Spleen (tissue), 11 donors: ENCODE measurements around the gene RPS6KL1. TPM values are rescaled to one million over a fixed set of nuclear protein-coding genes. Genes with fewer than 3 reads are reported as not detected.

Source experiments
- DNase-seq: peaks from one replicate; pipeline ENCODE4 v3.0.0-alpha.2; 2020
- H3K27ac ChIP-seq, 8 donors: fragments of 200-600 bp; sonication (generic) in 7 of 8; 1 replicate in 4 of 8; 2 replicates in 4 of 8; pipeline versions ENCODE4 v1.5.0 to v1.8.0; 2016 to 2021; ENCODE audit warnings: inconsistent platforms in 4 of 8, mild to moderate bottlenecking in 4 of 8, moderate library complexity in 1 of 8
- H3K27me3 ChIP-seq, 7 donors: fragments of 200-600 bp; sonication (generic) in 6 of 7; replicated peaks in 1 of 7; 1 replicate in 4 of 7; 2 replicates in 3 of 7; pipeline versions ENCODE4 v1.5.0 to v1.8.0; 2016 to 2021; ENCODE audit warnings: inconsistent platforms in 3 of 7, mild to moderate bottlenecking in 1 of 7
- H3K36me3 ChIP-seq, 6 donors: fragments of 200-600 bp; sonication (generic) in 5 of 6; 1 replicate in 4 of 6; 2 replicates in 2 of 6; pipeline versions ENCODE4 v1.5.0 to v1.8.0; 2016 to 2021; ENCODE audit warnings: inconsistent platforms in 2 of 6
- H3K4me1 ChIP-seq, 6 donors: fragments of 200-600 bp; sonication (generic) in 5 of 6; 1 replicate in 3 of 6; 2 replicates in 3 of 6; pipeline versions ENCODE4 v1.5.0 to v1.8.0; 2016 to 2021; ENCODE audit warnings: inconsistent platforms in 3 of 6
- H3K4me3 ChIP-seq, 8 donors: fragments of 200-600 bp; sonication (generic) in 7 of 8; 1 replicate in 4 of 8; 2 replicates in 4 of 8; pipeline versions ENCODE4 v1.5.0 to v1.8.0; 2016 to 2021; ENCODE audit warnings: inconsistent platforms in 4 of 8, mild to moderate bottlenecking in 4 of 8, moderate library complexity in 2 of 8
- H3K9me3 ChIP-seq, 8 donors: fragments of 200-600 bp; sonication (generic) in 7 of 8; 1 replicate in 4 of 8; 2 replicates in 4 of 8; pipeline versions ENCODE4 v1.5.0 to v1.8.0; 2016 to 2021; ENCODE audit warnings: inconsistent platforms in 4 of 8
- CTCF ChIP-seq, 11 experiments: fragments of 200-600 bp in 7 of 11; fragments of 450-650 bp in 4 of 11; sonication (generic) in 4 of 11; IDR thresholded peaks in 8 of 11; conservative IDR thresholded peaks in 3 of 11; 1 replicate in 7 of 11; 2 replicates in 4 of 11; pipeline versions ENCODE4 v1.4.0 to v1.8.0; 2016 to 2021; ENCODE audit warnings: antibody characterized with exemption in 11 of 11, inconsistent platforms in 4 of 11, mild to moderate bottlenecking in 1 of 11
- POLR2A ChIP-seq, 3 donors: fragments of 450-650 bp; IDR thresholded peaks; one replicate each; pipeline ENCODE4 v1.5.1; 2017; ENCODE audit warnings: antibody characterized with exemption in 3 of 3, mild to moderate bottlenecking in 1 of 3
- POLR2AphosphoS5 ChIP-seq, 3 donors: sonication (generic); formaldehyde crosslinking; IDR thresholded peaks; one replicate each; pipeline ENCODE4 v1.5.1; 2017; ENCODE audit warnings: antibody characterized with exemption in 3 of 3
- WGBS, 5 donors: extraction: QIAGEN DNeasy Blood & Tissue Kit in 3 of 5; methylation state at CpG; one replicate each; pipeline versions ENCODE4 v1.1.5 to v1.1.7; 2013 to 2018; 5-methylcytosine and 5-hydroxymethylcytosine counted together
- intact Hi-C: fragments of 100-400 bp; cut with DNase I; formaldehyde crosslinking; loops from one replicate; pipeline ENCODE4 v1.15.0; 2023; ENCODE audit warnings: low total_unique reads
- polyA plus RNA-seq, 3 donors: library from polyadenylated mRNA; stranded (reverse); fragments of 200-250 nt; gene quantifications; one replicate each; pipeline ENCODE4 v1.2.1, GENCODE V29; 2013
- total RNA-seq, 7 donors: library from RNA; depleted of rRNA in 3 of 7; stranded (reverse); fragments of >200 nt in 3 of 7; fragmentation: NEBNext Ultra II Directional in 4 of 7; extraction: Animal tissue kit (Norgen Biotek cat#: 25700) in 4 of 7; gene quantifications; one replicate each; pipeline versions ENCODE4 v1.1.0 to v1.2.1, GENCODE V29; 2016 to 2021
- donor health status: healthy with polysubstance abuse.
- donor health status: DM: no; HTN: no; CAD: no; lungs with moderate emphysema.
- donor health status: DM: no; HTN: no; CAD: no.
- donor health status: Bipolar disorder and iron deficiency.
- donor health status: healthy.
- donor health status: DM: no; HTN: no; CAD: no.
- donor health status: DM: yes; HTN: yes; CAD: no.

RPS6KL1 gene
- total and polyA plus RNA-seq, 10 donors, result 1.7 to 15.7 (median 4.7) TPM

DNA sequence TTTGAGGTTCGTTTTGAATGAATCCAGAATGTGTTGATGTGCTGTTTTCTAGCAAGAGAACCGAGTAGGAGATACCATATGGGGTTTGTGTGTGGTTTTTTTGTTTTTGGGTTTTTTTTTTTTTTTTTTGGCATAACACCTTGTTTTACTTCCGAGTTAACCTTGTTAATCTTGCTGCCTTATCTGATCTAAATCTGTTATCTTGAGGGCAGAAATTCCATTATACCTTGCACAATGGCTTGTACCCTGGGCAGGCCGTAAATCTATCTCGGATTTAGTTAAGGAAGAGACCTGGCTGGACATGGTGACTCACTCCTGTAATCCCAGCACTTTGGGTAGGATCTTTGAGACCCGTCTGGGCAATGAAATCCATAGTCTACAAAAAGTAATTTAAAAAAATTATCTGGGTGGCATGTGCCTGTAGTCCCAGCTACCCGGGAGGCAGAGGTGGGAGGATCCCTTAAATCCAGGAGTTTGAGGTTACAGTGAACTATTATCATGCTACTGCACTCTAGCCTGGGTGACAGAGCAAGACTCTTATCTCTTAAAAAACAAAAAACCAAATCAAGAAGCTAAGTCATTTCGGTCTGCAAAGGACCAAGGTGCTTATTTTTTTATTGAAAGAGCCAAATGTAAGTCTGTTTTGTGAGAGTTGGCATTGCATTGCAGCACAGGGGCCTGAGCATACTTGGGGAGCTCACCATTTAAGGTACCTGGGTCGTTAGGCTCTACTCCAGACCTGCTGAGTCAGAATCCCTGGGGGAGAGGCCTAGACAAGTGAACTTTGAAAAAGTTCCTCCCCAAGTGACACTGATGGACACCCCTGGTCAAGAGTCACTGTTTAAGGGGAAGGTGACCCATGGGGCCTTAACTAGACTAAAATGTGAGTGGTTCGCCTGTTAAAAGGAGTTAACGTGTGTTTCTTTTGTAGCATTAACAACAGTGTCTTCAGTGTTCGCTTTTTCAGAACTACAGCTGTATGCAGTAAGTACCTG, 34.6 kb downstream of the RPS6KL1 start:
- H3K27ac ChIP-seq, result no peak overlapping the region
- no peak for TF ChIP-seq POLR2A (IDR thresholded peaks at IDR 0.05)
- TF ChIP-seq CTCF (IDR thresholded peaks at IDR 0.05 in 8 of 11, conservative IDR thresholded peaks at IDR 0.05 in 3 of 11), result no peak
- TF ChIP-seq POLR2AphosphoS5 (IDR thresholded peaks at IDR 0.05), result no peak
- peaks cover 19 to 75% (median 59%) of the 10 kb centered on the region in 6 donors for H3K4me1 ChIP-seq
- H3K27me3 ChIP-seq, result no peaks in the 10 kb centered on the region
- 76 to 84% (median 77%) methylated on average over 12 of the region's 12 CpGs for WGBS, 5 donors
- intact Hi-C loops, result no loop called here
- peaks cover 3 to 90% (median 47%) of the 10 kb centered on the region in 6 donors for H3K36me3 ChIP-seq
- DNase-seq, result no peak
- H3K4me3 ChIP-seq, result no peak overlapping the region
- H3K9me3 ChIP-seq, result no peaks in the 10 kb centered on the region

DNA sequence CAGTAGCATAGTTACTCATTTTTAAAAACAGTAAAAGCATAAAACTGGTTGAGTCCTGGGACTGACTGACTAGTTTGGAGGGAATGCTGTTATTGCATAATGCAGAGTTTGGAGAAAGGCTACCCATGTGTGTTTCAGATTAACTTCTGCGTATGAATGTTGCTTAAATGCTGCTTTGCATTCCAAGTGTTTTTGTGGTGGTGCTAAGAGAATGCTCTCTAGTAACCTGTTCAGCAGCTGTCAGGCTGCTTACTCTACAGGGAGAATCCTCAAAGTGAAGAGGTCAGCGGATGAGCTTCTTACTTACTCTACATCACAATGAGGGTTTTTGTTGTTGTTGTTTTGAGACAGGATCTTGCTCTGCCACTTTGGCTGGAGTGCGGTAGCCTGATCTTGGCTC, 37.1 kb downstream of the RPS6KL1 start:
- DNase-seq, result no peak
- Histone ChIP-seq H3K4me1 (peaks cover 32 to 75% (median 58%) of the 10 kb centered on the region in 6 donors), H3K27me3 (no peaks in the 10 kb centered on the region), H3K9me3 (no peaks in the 10 kb centered on the region), H3K4me3 (no peak overlapping the region), H3K27ac (no peak overlapping the region), H3K36me3 (peaks cover 3 to 65% (median 23%) of the 10 kb centered on the region in 6 donors)
- TF ChIP-seq POLR2A (IDR thresholded peaks at IDR 0.05), result no peak
- TF ChIP-seq CTCF (IDR thresholded peaks at IDR 0.05 in 8 of 11, conservative IDR thresholded peaks at IDR 0.05 in 3 of 11), result no peak
- TF ChIP-seq POLR2AphosphoS5 (IDR thresholded peaks at IDR 0.05), result no peak
- WGBS, 5 donors, result 86 to 95% (median 91%) methylated on average over 3 of the region's 3 CpGs
- intact Hi-C loops, result no loop called here

DNA sequence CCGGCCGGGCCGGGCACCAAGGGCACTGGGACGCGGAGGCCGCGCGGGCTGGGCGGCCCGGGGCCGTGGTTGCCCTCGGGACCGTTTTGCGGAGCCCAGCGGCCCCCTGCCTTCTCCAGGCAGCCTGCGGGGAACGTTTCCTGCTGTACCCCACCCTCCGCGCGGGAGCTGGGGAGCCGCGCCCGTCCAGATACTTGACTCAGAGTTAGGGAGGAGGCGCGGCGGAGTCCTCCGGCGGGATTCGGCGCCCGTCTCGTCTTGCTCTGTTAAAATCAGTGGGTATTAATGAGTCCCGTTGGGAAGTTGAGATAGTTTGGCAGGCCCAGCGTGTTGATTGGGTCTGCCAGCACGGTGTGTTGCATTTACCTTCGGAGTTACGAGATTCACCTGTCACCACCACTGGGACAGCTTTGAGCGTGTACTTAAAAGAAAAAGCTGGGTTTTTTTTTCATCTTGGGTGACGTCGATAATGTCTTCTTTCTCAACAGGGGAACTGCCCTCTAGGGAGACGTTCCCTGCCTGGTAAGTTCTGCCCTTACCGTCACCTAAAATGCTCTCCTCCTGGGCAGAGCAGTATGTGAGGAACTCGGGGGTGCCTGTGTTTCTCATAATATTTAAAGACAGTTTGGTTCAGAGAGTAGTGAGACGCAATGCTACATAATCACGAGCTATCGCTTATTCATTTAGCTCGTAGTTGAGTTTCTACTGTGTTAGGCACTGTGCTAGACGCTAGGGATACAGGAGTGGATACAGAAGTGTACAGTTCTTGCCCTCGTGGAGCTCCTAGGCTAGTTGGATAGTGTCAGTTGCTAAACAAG, 40.7 kb downstream of the RPS6KL1 start:
- Histone ChIP-seq H3K27me3 (no peaks in the 10 kb centered on the region), H3K27ac (peak overlapping the region; percentile 93 to 99 (median 96)), H3K4me1 (peaks cover 36 to 65% (median 53%) of the 10 kb centered on the region in 6 donors), H3K36me3 (peaks cover 0 to 28% (median 2%) of the 10 kb centered on the region in 6 donors), H3K4me3 (peak overlapping the region; percentile 61 to 98 (median 89)), H3K9me3 (no peaks in the 10 kb centered on the region)
- TF ChIP-seq POLR2A (IDR thresholded peaks at IDR 0.05), result no peak
- 0 to 2% (median 1%) methylated on average over 25 to 49 of the region's 49 CpGs for WGBS, 5 donors
- DNase-seq, result no peak
- intact Hi-C loops, result no loop called here

GRCh38 chr14:74881431-74882102, 41.5 kb downstream of the RPS6KL1 start, which contains the start of gene DLST:
DLST (plus strand) TSS chr14:74881916; CDS start chr14:74881954, 38 bp downstream.
- Histone ChIP-seq H3K36me3 (peaks cover 0 to 21% (median 2%) of the 10 kb centered on the region in 6 donors), H3K4me1 (peaks cover 37 to 59% (median 50%) of the 10 kb centered on the region in 6 donors), H3K4me3 (peak within 1 kb of the TSS; percentile 61 to 98 (median 89)), H3K27me3 (no peaks in the 10 kb centered on the region), H3K27ac (peak within 1 kb of the TSS; percentile 93 to 99 (median 96)), H3K9me3 (no peaks in the 10 kb centered on the region)
- TF ChIP-seq POLR2A (IDR thresholded peaks at IDR 0.05) (peak; percentile 22 to 86 (median 69)), POLR2AphosphoS5 (IDR thresholded peaks at IDR 0.05) (peak; percentile 93 to 97 (median 94)), CTCF (IDR thresholded peaks at IDR 0.05 in 8 of 11, conservative IDR thresholded peaks at IDR 0.05 in 3 of 11) (peak in 1 of 11 experiments; percentile 28)
- intact Hi-C loops, result no loop called here
- DNase-seq, result peak; percentile 96
- 0 to 1% (median 0%) methylated on average over 16 to 53 of the region's 53 CpGs for WGBS, 5 donors
